NB4 (cell line): ENCODE data around the gene OR2AP1.
"Not testable (repeated sequence)": the region's sequence is repeated elsewhere in the genome, so short reads cannot be mapped to it uniquely, and the experiment has no call there.

ENCODE experiments used
- POLR2A ChIP-seq: IDR thresholded peaks from 2 replicates; pipeline ENCODE4 v1.6.1; 2011; ENCODE audit warnings: mild to moderate bottlenecking; ENCODE audit not compliant: insufficient read length; ENCODE audit errors: extremely low read depth
- TF ChIP-seq, protein P1 (sequence below): IDR thresholded peaks from one replicate; pipeline ENCODE4 v1.5.1; 2012; ENCODE audit warnings: low read depth, low read length

DNA sequence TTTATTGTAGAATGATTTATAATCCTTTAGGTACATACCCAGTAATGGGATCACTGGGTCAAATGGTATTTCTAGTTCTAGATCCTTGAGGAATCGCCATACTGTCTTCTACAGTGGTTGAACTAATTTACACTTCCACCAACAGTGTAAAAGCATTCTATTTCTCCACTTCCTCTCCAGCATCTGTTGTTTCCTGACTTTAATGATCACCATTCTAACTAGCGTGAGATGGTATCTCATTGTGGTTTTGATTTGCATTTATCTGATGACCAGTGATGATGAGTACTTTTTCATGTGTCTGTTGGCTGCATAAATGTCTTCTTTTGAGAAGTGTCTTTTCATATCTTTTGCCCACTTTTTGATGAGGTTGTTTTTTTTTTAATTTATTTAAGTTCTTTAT, 24.0 kb upstream of the OR2AP1 start:
- TF ChIP-seq, protein P1, sequence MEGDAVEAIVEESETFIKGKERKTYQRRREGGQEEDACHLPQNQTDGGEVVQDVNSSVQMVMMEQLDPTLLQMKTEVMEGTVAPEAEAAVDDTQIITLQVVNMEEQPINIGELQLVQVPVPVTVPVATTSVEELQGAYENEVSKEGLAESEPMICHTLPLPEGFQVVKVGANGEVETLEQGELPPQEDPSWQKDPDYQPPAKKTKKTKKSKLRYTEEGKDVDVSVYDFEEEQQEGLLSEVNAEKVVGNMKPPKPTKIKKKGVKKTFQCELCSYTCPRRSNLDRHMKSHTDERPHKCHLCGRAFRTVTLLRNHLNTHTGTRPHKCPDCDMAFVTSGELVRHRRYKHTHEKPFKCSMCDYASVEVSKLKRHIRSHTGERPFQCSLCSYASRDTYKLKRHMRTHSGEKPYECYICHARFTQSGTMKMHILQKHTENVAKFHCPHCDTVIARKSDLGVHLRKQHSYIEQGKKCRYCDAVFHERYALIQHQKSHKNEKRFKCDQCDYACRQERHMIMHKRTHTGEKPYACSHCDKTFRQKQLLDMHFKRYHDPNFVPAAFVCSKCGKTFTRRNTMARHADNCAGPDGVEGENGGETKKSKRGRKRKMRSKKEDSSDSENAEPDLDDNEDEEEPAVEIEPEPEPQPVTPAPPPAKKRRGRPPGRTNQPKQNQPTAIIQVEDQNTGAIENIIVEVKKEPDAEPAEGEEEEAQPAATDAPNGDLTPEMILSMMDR = not testable (repeated sequence)
- not testable (repeated sequence) for TF ChIP-seq POLR2A
